Suppressor macrophage treated with lipopolysaccharide for 1 hour (primary cell): ENCODE data around the gene CHIC2.
A peak's percentile ranks its signal among the peaks of the same experiment; 100 is the strongest.

ENCODE experiments used
- DNase-seq, 3 donors: peaks; one replicate each; pipeline ENCODE4 v3.0.0-alpha.2; 2020 to 2022

The CHIC2 gene

DNA sequence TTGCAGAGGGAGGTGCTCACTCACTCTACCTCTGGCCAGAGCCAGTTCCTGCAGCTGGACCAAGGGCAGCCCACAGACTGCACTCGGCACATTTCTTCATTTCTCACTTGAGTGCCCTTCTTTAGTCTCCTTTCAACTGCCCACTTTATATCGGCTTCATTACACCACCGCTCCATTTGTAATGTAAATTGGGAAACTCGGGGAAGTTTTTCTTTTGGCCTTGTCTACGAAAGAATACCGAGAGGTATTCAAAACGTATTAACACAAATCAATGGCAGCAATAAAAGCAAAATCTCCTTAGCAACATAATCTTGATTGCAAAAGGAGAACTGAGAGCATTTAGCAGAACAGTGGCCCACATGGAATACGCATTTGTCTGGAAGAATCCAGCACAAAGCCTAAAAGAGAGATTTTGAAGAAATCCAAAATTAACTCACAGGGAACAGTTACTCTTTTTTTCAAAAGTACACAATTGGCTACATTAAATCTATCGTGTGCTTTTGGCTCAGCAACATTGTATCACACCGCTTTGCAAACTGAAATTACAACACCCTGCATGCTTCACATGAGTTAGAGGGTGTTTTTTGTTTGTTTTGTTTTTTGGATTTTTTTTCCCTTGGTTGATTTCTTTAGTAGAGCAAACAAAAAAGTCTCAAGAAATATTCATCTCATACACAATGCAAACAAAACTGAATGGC lies 62.6 kb downstream of the CHIC2 start:
- DNase-seq, result no peak

DNA sequence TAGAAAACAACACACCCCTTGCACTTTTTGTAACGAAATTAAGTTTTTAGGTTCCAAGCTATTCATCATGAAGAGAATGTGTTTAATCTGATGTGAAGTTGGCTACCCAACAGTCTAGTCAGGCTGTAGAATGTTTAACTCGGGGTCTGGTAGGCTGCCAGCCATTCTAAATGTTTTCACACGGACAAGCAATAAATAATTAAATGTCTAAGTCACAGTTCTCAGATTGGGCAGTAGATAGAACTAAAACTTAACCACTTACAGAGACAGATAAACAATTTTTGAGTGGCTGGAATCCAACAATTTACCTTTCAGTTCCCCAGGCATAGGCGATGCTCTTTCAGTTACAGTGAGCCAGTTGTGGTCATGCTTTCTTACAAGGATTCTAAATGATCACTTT lies 66.5 kb downstream of the CHIC2 start:
- no peak for DNase-seq

DNA sequence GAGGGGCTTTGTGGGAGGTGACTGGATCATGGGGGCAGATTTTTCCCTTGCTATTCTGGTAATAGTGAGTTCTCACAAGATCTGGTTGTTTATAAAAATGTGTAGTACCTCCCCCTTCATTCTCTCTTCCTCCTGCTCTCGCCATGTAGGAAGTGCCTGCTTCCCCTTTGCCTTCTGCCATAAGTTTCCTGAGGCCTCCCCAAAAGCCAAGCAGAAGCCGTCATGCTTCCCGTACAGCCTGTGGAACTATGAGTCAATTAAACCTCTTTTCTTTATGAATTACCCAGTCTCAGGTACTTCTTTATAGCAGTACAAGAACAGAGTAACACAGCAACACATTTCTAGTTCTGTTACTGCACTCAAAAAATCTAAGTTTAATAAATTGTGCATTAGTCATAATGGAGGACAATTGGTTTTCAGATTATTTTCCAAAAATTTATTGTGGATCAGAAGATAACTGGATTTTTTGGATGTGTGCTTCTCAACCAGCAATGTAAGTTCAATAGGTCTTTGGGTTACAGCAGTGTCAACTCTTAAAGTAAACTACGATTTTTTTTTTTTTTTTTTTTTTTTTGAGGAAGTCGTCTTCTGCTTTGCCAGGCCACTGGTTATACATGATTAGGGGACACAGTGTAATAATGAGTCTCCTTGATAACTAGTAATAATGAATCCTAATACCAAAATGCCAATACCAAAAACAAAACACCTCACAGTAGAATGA lies 69.9 kb downstream of the CHIC2 start:
- DNase-seq, result peak; percentile 27 to 60 (median 54)

DNA sequence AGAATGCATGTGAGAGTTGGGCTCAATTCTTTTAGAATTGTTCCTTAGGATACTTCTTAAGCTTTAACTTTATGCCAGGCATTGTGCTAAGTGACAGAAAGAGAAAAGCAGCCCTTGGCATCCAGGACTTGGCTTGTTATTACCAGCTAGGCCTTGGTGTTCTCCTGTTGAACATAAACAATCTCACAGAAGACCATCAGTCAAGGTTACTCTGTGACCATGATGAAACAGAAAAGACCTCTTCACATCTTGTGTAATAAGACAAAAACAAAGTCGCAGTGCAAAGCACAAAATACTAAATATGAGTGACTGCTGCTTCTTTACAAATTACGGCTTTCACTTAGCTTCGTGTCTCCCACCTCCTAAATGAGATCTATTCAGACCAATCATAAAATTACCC lies 71.6 kb downstream of the CHIC2 start:
- no peak for DNase-seq

DNA sequence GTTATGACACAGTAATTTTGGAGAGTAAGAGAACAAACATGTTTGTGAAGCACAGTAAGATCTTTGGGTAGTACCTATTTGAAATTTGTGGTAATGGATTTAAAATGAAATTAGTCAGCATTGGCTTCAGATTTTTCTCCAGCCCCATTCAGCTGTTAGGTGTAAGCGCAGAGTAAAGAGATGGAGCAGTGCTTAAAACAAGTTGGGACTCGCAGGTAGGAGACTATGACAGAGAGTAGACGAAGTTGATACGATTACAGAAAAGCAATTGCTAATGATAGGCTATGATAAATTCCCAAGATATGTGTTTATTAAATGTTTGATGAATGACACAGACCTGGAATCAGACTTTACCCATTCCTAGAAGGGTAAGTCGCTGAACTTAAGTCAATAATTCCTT lies 72.6 kb downstream of the CHIC2 start:
- no peak for DNase-seq

DNA sequence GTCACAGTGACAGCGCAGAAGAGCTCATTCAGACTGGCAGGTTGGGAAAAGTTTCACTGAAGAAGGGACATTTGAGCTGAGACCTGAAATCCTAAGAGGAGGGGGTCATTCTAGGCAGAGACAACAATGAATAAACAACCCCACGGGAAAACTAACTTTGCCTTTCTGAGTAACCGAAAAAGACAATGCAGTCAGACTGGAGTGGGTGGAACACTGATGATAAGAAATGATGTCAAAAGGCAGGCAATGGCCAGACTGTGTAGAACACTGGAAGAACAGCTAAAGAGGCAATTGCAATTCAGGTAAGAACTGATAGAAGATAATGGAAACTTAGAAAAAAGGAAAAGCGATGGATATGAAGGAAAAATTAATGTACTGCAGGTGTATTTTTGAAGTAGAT lies 73.8 kb downstream of the CHIC2 start:
- DNase-seq, result no peak

DNA sequence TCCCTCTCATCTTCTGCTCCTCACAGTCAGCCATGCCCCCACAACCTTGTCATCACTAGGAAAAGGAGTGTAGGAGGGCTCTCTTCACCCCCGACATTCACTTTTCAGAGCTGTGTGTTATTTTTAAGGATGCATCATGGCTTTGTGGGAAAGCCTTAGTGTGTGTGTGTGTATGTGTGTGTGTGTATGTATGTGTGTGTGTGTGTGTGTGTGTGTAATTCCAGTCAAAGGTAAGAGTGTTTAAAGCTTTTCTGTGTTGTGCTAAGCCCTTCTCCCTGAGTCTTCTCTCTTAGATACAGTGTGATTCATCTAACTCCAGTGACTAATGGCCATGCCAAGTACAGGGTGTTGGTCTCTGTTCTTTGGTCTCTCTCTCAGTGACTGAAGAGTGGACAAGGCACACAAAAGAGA lies 76.6 kb downstream of the CHIC2 start:
- DNase-seq, result peak in 1 of 3 donors; percentile 19

DNA sequence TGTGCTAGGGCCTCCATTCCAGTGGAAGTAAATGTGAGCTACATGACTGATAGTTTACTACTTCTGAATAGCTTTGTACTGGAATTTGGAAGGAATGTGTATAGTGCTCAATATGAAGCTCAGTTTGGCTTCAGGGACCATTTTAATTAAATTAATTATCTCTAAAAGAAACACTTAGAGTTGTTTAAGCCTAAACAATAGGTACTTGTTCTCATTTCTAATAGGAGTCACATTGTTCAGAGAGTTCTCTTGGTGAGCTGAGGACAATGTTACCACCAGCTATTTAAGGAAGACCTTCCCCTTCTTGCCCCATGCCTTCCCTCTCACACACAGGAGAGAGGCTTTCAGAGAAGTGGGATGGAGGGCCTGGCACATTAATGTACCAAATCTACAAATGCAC lies 78.3 kb downstream of the CHIC2 start:
- no peak for DNase-seq

DNA sequence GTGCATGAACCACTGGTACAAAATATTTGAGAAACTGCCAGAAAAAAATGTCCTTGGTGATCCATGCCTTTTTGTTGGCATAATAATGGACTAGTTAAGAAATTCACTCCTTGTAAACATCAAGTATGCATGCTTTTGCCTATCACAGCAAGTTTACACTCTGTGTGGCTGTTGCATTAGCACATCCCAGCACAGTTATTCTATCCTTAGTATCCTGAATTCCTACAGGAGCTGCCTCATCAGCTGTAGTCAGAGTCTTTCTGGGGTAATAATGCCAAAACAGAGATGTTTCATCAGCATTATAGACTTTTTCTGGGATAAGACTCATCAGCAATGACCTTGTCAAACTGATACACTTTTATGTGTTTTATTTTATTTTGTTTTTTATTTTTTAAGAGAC lies 82.8 kb downstream of the CHIC2 start:
- no peak for DNase-seq

DNA sequence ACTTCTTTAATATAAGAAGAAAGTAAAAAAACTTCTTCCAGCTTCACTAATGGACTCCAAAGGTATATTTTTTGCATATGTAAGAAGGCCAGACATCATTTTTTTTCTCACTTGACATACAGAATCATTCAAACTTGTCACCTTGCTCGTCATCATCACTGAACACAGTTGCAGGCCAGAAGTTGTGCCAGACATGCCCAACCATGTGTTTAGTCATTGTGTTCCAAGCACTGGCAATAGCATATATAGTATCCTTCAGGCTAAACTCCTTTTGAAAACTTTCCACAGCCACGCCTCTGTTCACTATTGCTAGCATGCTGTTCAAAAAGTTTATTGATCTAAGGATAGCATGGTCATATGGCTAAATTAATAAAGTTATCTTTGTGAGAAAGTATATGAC lies 83.3 kb downstream of the CHIC2 start:
- no peak for DNase-seq

DNA sequence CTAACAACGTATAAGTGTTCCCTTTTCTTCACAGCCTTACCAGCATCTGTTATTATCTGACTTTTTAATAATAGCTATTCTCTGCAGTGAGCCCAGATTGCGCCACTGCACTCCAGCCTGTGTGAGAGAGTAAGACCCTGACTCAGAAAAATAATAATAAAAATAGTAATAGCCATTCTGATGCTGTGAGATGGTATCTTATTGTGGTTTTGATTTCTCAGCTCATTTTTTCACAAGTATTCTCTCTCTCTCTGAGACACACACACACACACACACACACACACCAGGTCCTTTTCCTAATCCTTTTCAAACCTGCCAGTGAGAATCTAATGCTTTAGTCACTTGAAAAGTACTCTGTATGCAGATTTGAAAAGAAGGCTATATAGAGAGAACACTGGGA lies 89.8 kb downstream of the CHIC2 start:
- no peak for DNase-seq

DNA sequence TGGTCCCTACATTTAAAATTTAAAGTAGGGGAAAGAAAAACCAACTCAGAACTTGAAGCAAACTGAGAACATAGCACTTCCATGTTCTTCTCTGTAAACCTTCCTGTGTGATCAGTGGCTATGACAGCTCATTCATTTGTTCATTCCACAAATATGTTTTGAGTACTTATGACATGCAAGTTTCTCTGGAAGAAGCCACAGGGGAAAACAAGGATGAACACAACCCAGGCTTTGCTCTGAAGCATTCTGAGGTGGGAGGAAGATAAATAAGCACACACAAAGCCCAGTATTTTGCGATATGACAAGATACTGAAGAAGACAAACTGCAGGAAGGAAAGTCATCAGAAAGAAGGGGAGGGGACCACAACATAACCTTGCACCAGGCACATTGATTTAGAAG lies 96.4 kb downstream of the CHIC2 start:
- no peak for DNase-seq

DNA sequence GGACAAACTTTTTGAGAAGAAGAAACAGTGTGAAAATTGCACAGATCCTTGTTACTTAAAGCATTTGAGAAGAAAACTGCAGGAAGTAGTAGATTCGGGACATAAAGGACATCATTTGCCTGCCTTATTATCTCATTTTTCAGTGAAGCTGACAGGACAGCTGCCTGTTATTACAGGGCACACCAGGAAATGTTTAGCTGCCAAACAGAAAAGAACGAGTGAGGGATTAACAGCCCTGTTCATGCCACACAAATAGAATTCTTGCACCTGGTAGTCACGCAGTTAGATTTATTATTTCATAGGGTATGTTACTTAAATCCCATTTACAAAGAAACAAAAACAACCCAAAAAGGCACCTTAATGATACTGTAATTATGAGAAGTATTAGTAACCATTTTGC lies 100.6 kb downstream of the CHIC2 start:
- DNase-seq, result no peak

DNA sequence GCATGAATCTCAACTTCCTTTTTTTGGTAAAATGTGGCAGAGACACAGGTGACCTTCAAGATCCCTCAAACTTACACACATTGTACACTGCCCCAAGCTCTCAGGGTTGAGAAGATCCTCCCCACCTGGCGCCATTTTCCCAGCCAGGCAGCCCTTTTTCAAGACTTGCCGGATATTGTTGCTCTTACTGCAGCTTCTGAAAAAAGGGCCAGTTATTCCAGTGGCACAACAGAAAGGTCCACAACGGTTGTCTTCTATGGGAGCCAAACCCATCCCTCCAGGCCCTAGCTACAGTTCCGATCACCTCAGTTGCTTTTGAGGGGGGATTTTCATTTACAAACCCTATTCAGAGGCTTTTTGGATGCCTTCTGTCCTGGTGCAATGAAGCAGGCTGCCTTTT lies 101.1 kb downstream of the CHIC2 start:
- DNase-seq, result no peak

DNA sequence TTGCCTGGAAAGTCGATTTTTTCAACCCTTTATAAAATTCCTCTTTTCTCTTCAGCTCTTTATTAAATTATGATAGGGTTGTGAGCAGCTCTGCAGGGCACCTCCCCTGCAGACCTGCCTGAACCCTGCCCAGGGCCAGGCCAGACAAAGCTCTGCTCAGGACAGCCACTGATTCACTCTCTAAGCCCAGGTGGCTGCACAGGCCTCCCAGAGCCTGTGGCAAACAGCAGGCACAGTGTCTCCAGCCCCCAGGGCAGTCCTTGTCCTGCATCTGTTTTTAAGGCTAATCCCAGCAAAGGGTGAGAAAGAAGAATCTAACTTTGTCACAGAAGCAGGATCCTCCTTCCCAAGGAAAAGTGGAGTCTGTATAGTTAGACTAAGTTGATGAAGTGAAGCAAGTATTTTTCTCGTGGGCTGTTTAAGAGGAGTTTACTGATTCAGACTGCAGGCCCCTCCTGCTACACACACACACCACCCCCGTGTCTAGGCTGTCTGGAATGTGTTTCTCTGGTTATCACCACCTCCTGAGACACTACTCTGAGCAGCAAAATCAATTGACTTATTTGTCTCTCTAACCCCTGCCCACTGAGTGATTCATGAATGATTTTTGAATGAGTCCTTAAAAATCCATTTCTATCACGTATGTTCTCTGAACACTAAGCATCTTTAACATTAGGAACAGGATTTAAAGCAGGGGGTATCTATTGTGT lies 101.7 kb downstream of the CHIC2 start:
- no peak for DNase-seq

DNA sequence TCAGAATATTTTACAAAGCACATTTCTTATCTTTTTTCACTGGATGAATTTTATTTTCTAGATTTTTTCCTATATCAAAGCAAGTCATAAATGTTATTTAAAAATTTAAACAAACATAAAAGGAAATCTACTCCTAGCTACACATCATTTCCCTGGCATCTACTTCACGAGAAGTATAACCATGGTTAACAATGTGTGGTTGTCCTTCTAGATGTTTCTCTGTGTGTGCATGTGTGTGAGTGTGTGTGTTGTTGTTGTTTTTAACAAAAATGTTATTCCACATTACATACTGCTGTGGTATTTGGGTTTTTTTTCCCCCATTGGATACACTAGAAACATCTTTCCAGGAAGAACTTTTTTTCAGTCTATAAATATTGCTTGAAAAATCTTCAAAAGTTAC lies 103.1 kb downstream of the CHIC2 start:
- no peak for DNase-seq

DNA sequence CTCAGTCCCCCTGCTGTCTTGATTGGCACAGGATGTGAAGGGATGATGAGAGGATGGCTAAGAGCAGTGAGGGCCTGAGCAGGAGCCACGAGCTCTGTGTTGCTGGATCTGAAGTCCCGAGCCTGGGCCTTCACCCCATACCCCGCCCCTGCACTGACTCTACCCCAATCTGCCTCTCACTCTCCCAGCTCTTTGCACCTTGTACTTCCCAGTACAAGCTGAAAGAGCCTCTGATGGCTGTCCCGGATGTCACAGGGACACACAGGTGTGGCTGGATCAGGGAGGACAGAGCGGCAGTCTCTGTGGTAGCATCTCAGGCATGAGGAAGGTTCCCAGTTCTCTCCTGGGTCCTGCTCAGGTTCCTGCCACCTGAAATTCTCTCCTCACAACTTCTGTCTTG lies 103.6 kb downstream of the CHIC2 start:
- DNase-seq, result no peak
